ENCODE measurements around the gene CUEDC2. TPM values are rescaled to one million over a fixed set of nuclear protein-coding genes. Genes with fewer than 3 reads are reported as not detected.

Gene CUEDC2
- total RNA-seq, 1 donor from 2014 or later = 72.3 TPM

GRCh38 chr10:102413806-102414561, 18.4 kb downstream of the CUEDC2 start:
- peak; percentile 9 for DNase-seq
- H3K4me1 ChIP-seq = peaks cover 20% of the 10 kb centered on the region
- H3K4me3 ChIP-seq = no peak overlapping the region
- no peak for TF ChIP-seq CTCF (IDR thresholded peaks at IDR 0.05; ENCODE audit: borderline replicate concordance)
- intact Hi-C loops (cut with micrococcal nuclease) = no loop called here
- H3K36me3 ChIP-seq = no peaks in the 10 kb centered on the region
- H3K27me3 ChIP-seq (ENCODE audit: low read depth) = peaks cover 100% of the 10 kb centered on the region
- H3K9me3 ChIP-seq (replicated peaks) = no peaks in the 10 kb centered on the region
- H3K27ac ChIP-seq (replicated peaks) = no peak overlapping the region

GRCh38 chr10:102413053-102413705, 19.2 kb downstream of the CUEDC2 start:
- intact Hi-C loops (cut with micrococcal nuclease) = no loop called here
- peaks cover 99% of the 10 kb centered on the region for H3K27me3 ChIP-seq (ENCODE audit: low read depth)
- no peak for DNase-seq

GRCh38 chr10:102412293-102412692, 20.1 kb downstream of the CUEDC2 start:
- Histone ChIP-seq H3K36me3 (no peaks in the 10 kb centered on the region), H3K4me3 (no peak overlapping the region), H3K27ac (replicated peaks) (no peak overlapping the region), H3K27me3 (ENCODE audit: low read depth) (peaks cover 99% of the 10 kb centered on the region), H3K4me1 (peaks cover 22% of the 10 kb centered on the region), H3K9me3 (replicated peaks) (no peaks in the 10 kb centered on the region)
- no peak for TF ChIP-seq CTCF (IDR thresholded peaks at IDR 0.05; ENCODE audit: borderline replicate concordance)
- DNase-seq = no peak
- intact Hi-C loops (cut with micrococcal nuclease) = no loop called here

More at GRCh38 chr10:102413053-102413705, 19.2 kb downstream of the CUEDC2 start:
- Histone ChIP-seq H3K36me3 (no peaks in the 10 kb centered on the region), H3K4me3 (no peak overlapping the region), H3K9me3 (replicated peaks) (no peaks in the 10 kb centered on the region), H3K4me1 (peaks cover 22% of the 10 kb centered on the region), H3K27ac (replicated peaks) (no peak overlapping the region)
- TF ChIP-seq CTCF (IDR thresholded peaks at IDR 0.05; ENCODE audit: borderline replicate concordance) = no peak

GRCh38 chr10:102411341-102412255, 20.8 kb downstream of the CUEDC2 start:
- Histone ChIP-seq H3K27ac (replicated peaks) (no peak overlapping the region), H3K9me3 (replicated peaks) (no peaks in the 10 kb centered on the region), H3K4me3 (no peak overlapping the region), H3K36me3 (no peaks in the 10 kb centered on the region), H3K4me1 (peaks cover 22% of the 10 kb centered on the region), H3K27me3 (ENCODE audit: low read depth) (peaks cover 97% of the 10 kb centered on the region)
- intact Hi-C loops (cut with micrococcal nuclease) = no loop called here
- no peak for DNase-seq
- no peak for TF ChIP-seq CTCF (IDR thresholded peaks at IDR 0.05; ENCODE audit: borderline replicate concordance)

- Histone ChIP-seq H3K4me3 (peak overlapping the region; percentile 60), H3K27ac (replicated peaks) (no peak overlapping the region), H3K27me3 (ENCODE audit: low read depth) (peaks cover 87% of the 10 kb centered on the region), H3K4me1 (peaks cover 22% of the 10 kb centered on the region), H3K9me3 (replicated peaks) (no peaks in the 10 kb centered on the region), H3K36me3 (no peaks in the 10 kb centered on the region)
- intact Hi-C loops (cut with micrococcal nuclease) = no loop called here
- DNase-seq = no peak
- TF ChIP-seq CTCF (IDR thresholded peaks at IDR 0.05; ENCODE audit: borderline replicate concordance) = no peak
Measured at GRCh38 chr10:102410429-102411073, 21.8 kb downstream of the CUEDC2 start.

Data from left ventricle myocardium inferior (tissue), 1 donor.